Stimulated activated CD4-positive, alpha-beta T cell treated with anti-CD3 and anti-CD28 coated beads, Interleukin-4, amount 100 ng/mL, for 48 hours (primary cell): ENCODE data around the gene ECHS1.
A peak's percentile ranks its signal among the peaks of the same experiment; 100 is the strongest.
"Not testable (repeated sequence)": the region's sequence is repeated elsewhere in the genome, so short reads cannot be mapped to it uniquely, and the experiment has no call there.

Experiments
- DNase-seq, 2 donors: peaks; one replicate each; pipeline ENCODE4 v3.0.0-alpha.2; 2020; ENCODE audit warnings: low read depth in 2 of 2

The ECHS1 gene

DNA sequence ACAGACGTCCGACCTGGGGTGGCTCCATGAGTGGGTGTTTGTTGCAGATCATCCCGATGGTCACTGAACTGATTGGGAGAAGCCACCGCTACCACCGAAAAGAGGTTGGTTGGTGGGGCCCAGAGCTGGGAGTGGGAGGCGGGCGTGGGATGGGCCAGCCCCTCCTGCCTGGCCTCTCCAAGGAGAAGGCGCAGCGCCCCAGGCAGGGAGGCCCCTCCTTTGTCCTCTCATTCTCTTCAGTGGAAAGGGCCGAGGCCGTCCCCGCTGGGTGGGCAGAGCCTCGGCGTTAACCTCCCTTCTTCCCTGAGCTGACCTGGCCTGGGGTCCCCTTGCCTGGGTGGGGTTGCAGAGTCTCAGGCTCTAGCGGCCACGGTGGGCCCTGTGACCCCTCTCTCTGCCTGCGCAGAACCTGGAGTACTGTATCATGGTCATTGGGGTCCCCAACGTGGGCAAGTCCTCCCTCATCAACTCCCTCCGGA is 26.0 kb upstream of the ECHS1 start:
- DNase-seq, result no peak

DNA sequence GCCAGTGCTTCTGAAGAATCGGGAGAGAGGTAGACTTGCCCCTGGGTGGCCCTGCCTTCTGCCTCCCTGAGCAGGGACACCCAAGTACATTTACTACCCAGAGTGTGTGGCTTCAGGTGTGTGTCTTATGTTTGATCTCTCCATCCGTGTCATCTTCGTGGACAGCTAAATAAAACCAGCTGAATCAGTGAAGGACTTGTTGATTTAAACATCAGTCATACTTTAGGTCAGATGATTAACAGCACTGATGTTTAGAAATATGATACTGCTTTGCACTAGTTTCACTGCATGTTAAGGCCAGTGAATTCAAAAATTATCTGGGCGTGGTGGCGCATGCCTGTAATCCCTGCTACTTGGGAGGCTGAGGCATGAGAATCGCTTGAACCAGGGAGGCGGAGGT is 24.8 kb upstream of the ECHS1 start:
- DNase-seq, result no peak

DNA sequence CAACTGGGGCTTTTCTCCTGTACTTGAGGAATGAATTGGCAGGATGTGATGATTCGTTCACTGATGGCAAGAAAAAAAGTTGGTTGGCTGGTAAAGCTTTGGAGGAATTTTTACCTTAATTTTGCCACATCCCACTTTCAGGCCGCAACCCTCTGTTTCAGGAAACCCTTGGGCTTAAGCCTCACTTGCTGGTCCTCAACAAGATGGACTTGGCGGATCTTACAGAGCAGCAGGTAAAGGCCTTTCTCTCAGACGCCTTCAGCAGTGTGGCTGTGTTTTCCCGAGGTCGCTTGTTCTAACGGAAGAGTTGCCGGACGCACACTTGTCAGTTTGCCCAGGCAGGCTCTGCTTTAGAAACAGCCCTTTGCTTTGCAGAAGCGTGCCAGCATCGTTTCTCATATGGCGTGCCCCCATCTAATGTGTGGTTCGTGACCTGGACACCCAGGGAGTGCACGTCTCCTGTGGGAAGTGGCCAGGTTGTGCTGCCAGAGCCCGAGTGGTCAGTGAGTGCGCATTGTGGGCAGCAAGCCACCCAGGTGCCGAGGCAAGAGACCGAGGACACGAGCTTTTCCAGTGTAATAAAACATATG is 23.0 kb upstream of the ECHS1 start:
- no peak for DNase-seq

DNA sequence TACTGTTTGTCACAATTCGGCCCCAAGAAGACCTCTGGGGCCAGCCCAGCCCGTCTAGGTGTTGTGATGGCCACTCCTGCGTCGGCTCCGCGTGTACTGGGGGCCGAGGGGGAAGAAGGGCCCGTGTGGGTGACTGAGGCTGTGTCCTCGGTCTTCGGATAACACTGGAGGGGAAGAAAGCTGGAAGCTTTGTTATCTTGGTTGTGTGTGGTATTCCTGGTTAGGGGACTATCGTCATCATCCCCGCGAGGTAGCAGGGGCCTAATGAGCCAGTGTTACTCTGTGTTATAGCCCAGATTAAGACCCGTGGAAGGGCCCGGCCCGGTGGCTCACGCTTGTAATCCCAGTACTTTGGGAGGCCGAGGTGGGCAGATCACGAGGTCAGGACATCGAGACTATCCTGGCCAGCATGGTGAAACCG is 21.7 kb upstream of the ECHS1 start:
- no peak for DNase-seq

DNA sequence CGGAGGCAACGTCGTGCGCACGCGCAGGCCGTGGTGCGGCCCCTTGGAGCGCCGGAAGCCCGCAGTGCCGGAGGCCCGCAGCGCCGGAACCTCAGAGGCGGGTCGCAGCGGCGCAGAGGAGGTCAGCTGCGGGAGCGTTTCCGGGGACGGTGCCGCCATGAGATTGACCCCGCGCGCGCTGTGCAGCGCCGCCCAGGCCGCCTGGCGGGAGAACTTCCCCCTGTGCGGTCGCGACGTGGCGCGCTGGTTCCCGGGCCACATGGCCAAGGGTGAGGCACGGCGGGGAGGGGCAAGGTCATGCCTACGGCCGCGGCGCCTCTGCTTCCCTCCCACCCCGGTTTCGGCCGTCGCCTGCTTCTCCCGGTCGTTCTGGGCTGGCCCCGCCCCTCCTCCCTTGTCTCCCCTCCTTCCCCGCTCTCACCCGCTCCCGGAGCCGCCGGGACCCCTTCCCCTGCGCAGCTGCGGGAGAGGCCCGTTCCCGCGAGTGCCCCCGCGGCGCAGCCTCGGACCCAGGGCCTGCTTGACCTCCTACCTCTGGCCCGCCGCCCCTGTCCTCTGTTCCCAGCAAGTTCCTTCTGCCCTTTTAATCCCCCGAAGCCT is 21.0 kb upstream of the ECHS1 start, which contains the start of gene MTG1:
TSS of gene MTG1 (plus strand) at position 94 of the 600 bp plus-strand sequence. CDS start at position 158, 64 bp downstream.
- peak in 1 of 2 donors; percentile 93 for DNase-seq

DNA sequence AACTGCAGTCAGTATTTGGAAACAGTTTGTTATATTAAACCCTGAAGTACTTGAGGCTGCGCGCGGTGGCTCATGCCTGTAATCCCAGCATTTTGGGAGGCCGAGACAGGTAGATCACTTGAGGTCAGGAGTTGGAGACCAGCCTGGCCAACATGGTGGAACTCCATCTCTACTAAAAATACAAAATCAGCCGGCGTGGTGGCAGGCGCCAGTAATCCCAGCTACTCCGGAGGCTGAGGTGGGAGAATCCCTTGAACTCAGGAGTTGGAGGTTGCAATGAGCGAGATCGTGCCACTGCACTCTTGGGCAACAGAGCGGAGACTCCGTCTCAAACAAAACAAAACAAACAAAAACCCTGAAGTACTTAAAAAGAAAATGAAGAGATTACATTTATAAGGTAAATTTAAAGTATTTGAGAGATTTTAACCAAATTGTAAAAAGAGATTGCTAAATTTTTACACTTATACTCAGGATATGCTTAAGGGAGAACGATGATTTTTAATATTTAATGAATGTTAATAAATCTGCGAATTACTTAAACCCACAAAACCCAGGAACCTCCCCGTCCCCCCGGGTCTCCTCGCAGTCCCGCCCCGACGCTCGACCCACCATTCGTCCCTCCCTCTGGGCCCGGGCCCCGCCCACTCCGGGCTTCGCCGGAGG is 20.4 kb upstream of the ECHS1 start:
- DNase-seq, result peak in 1 of 2 donors; percentile 96

DNA sequence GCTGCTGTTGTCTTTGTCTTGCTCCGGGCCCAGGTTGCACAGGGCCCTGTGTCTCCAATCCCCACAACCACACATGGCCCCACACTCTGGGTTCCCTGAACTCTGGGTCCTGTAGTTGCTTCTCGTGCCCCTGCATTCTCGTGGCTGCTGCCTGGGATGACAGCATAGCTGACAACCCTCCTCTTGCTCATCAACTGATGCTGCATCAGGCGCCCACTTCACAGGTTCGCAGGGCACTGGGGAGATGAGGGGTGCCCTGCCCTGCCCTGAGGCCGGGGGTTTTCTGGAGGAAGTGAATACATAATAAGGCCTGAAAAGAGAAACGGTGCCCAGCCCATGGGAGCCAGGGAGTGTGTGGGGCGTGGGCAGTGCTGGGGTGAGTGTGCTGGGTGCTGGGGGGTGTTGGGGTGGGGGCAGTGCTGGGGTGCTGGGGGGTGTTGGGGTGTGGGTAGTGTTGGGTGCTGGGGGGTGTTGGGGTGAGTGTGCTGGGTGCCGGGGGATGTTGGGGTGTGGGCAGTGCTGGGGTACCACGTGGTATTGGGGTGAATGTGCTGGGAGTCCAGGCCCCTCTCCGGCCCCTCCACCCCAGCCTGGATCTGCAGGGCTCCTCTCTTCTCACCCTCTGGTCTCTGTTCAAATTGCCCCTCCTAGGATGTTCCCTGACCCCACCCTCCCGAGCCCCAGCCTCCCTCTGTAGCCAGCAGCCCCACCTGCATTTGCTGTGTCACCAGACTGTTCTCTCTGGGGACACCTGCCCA is 18.8 kb upstream of the ECHS1 start:
- peak in 1 of 2 donors; percentile 29 for DNase-seq

DNA sequence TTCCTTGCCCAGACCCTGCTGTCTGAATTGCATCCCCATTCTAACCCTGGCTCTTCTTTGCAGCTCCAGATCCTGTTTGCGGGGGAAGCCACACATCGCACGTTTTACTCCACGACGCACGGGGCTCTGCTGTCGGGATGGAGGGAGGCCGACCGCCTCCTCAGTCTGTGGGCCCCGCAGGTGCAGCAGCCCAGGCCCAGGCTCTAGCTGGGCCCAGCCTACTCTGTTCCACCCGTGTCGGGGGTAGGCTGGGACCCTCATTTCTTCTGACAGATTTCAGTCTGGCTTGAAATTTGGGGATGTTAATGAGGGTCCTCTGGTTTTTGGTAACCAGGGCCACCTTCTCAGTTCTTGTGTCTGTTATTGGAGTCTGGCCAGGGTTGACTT is 18.1 kb upstream of the ECHS1 start:
- no peak for DNase-seq

DNA sequence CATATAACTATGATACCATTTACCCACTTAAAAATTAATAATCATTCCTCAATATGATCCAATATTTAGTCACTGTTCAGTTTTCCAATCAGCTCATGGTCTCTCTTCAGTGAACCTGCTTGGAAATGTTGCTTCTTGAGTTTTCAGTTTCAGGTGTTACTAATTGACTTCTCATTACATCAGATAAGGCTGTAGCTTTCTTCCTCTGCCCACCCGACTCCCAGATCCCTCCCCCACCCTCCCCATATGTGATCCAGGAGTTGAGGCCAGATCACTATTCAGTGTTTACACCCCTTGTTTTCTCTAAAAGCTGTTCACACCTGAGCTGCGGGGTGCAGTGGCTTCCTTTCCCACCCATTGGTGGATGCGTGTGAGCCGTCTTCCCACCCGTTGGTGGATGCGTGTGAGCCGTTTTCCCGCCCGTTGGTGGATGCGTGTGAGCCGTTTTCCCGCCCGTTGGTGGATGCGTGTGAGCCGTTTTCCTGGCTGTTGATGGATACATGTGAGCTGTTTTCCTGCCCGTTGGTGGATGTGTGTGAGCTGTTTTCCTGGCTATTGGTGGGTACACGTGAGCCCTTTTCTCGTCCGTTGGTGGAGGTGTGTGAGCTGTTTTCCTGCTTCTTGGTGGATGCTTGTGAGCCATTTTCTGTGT is 17.6 kb upstream of the ECHS1 start:
- DNase-seq, result no peak

DNA sequence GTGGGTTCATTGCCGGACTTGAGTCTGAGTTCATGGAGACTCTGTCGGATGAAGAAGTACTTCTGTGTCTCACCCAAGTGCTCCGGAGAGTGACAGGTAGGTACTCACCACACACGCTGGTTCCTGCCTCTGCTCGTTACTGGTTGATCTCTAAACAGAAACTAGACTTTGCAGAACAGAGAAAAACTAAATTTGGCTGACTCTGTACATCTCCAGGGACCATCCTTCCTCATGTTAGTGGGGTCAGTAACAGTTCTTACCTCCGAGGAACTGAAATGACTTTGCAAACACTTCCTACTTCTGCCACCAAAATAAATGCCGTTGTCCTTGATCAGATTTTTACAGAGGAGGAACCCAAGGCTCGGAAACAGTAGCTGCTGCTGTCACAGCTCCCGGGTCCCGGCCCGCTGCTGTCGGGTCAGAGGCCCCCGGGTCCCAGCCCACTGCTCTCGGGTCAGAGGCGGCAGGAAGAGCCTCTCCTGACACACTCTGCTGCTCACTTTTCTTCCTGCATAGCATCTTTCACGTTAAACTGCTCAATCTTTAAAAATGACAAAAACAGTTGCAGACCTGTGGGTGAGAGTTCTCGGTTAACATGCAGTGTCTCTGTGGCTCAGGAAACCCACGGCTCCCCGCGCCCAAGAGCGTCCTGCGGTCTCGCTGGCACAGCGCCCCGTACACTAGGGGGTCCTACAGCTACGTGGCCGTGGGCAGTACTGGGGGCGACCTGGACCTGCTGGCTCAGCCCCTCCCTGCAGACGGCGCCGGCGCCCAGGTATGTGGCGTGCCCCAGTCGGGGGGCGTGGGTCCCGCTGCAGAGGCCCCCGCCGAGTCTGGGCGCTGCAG is 16.0 kb upstream of the ECHS1 start:
- DNase-seq, result no peak

DNA sequence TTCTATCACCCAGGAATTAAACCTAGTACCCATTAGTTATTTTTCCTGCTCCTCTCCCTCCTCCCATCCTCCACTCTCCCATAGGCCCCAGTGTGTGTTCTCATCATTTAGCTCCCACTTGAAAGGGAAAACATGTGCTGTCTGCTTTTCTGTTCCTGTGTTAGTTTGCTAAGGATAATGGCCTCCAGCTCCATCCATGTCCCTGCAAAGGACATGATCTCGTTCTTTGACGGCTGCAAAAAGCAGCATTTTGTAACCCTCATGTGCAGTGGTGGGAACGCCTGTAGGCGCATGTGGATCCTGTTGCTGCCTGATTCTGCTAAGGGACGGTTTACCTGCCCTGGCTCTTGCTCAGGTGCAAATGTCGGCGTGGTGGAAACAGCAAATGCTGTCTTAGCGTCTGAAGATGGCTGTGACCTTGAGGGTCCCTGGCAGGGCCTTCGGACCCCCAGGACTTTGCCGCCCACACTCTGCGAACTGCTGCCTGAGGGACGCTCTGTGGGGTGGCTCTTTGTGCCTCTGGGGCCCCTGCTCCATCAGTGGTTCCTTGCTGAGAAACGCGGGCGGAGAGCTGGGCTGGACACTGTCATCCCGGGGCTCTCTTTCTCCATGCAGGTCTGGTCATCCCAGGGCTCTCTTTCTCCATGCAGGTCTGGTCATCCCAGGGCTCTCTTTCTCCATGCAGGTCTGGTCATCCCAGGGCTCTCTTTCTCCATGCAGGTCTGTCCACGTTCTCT is 15.2 kb upstream of the ECHS1 start:
- DNase-seq, result no peak

DNA sequence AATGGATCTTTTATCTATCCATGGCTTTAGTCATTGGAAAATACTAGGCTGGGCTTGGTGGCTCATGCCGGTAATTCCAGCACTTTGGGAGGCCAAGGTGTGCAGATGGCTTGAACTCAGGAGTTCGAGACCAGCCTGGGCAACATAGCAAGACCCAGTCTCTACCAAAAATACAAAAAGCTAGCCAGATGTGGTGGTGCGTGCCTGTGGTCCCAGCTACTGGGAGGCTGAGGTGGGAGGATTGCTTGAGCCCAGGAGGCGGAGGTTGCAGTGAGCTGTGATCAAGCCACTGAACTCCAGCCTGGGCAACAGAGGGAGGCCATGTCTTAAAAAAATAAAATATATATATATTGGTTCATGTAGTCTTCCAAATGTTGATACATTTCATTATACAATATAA is 13.8 kb upstream of the ECHS1 start:
- DNase-seq, result not testable (repeated sequence)

DNA sequence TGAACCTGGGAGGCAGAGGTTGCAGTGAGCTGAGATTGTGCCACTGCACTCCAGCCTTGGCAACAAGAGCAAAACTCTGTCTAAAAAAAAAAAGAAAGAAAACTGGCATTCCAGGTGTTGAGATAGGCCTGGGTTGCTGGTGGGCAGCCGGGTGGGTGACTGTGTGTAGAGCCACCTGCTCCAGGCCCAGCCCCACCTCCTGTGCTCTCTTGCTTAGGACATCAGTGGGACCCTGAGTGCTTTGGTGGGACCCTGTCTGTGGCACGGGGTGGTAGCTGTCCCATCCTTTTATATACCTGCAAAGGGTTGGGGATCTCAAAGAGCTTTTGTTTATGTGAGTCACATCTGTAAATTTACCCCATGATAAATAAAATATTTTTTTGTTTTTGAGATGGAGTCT is 12.1 kb upstream of the ECHS1 start:
- DNase-seq, result no peak

DNA sequence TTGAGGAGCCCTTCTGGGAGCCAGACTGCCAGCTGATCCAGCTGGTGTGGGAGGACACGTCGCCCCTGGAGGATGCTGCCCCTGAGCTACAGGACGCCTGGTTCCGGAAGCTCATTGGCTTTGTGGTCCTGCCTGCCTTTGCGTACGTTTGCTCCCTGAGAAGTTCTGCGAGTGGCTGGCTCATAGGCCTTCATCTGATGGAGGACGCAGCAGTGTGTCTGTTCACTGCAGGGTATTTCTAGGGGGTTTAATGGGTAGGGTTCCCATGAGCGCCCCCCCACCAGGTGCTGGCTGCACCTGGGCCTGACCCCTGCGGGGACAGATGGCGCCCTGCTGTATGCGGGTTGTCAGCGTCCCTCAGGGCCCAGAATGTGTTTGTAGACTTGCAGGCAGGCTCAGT is 10.9 kb upstream of the ECHS1 start:
- no peak for DNase-seq

DNA sequence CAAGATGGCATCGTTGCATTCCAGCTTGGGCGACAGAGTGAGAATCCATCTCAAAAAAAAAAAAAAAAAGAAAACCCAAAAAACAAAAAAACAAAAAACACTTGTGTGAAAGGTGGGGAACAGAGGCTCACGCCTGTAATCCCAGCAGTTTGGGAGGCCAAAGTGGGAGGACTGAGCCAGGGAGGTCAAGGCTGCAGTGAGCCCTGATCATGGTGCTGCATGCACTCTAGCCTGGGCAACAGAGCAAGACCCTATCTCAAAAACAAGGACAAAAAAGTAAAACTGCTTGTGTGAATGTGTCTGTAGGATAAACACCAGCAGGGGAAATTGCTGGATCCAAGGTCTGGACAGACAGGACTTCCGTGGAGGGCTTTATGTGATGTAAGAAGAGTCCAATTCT is 10.4 kb upstream of the ECHS1 start:
- no peak for DNase-seq

DNA sequence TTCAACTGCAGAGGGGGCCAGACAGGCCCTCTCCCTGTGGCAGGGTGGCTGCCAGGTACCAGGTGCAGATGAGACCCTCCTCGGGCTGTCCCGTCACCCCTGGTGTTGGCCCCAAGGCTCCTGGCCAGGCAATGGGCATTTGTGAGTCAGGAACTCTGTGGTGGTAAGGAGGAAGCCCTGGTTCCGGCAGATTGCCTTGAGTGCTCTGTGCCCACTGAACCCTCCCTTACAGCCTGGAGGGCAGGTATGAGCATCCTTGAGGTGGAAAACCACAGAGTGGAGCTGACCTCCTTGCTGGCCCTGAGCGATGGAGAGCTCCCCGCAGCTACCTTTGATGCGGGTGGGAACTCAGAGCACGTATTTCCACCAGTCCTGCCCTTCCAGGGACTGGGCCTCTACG is 7.9 kb upstream of the ECHS1 start:
- DNase-seq, result no peak

DNA sequence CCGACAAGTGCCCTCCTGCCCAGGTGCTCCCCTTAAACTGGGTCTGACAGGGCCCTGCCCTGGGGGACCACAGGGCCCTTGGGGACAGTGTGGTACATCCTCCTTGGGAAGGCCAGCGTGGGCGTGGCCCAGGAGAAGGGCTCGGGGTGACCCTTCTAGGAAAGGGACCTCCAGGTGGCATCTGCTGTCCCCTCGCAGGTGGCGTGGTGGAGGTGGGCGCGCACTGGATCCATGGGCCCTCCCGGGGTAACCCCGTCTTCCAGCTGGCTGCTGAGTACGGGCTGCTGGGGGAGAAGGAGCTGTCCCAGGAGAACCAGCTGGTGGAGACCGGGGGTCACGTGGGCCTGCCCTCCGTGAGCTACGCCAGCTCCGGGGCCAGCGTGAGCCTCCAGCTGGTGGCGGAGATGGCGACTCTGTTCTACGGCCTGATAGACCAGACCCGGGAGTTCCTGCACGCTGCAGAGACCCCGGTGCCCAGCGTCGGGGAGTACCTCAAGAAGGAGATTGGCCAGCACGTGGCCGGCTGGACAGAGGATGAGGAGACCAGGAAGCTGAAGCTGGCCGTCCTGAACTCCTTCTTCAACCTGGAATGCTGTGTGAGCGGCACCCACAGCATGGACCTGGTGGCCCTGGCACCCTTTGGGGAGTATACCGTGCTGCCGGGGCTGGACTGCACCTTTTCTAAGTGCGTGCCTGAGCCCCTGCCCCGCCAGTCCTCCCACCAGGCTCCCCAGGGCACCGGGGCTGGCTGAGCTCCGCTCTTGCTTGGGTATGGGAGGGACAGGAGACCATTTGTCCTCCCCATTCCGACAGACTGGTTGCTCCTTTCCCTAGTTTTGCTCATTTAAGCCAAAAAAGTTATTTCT is 6.9 kb upstream of the ECHS1 start:
- DNase-seq, result no peak

DNA sequence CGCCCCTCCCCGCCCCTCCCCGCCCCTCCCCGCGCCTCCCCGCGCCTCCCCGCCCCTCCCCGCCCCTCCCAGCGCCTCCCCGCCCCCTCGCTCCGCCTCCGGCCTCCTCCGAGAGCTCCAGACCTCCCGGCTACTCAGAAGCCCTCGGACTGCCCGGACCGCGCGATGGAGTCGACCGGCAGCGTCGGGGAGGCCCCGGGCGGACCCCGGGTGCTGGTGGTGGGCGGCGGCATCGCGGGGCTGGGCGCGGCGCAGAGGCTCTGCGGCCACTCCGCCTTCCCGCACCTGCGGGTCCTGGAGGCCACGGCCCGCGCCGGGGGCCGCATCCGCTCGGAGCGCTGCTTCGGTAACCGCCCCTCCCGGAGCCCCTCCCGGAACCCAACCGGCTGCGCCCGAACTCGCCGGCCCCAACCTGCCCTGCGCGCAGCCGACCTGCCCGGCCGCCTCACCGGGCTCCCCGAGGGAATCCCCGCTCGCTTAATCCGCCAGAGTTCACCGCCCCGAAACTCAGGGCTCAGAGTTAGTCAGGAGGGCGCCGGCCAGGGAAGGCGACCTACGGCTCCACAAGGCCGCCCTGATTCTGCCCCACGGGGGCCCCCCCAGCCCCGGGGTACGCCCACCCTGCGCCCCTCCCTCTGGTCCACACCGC is 6.1 kb upstream of the ECHS1 start, which contains the start of gene PAOX:
TSS of gene PAOX (plus strand) at position 111 of the 649 bp plus-strand sequence. CDS start at position 166, 55 bp downstream.
- peak in 1 of 2 donors; percentile 54 for DNase-seq
